Progenitor cell of endocrine pancreas (in vitro differentiated cells): ENCODE data around the gene ATP6V0D1. TPM values are rescaled to one million over a fixed set of nuclear protein-coding genes. Genes with fewer than 3 reads are reported as not detected.

Experiments used
- DNase-seq: peaks from one replicate; pipeline ENCODE4 v3.0.0; 2021; ENCODE audit warnings: low spot score; ENCODE audit not compliant: unreplicated experiment
- H3K27ac Mint-ChIP-seq: 2 replicates; pipeline ENCODE4 v1.8.0; 2021; ENCODE audit warnings: mild to moderate bottlenecking, moderate library complexity, mixed read lengths
- H3K27me3 Mint-ChIP-seq: 2 replicates; pipeline ENCODE4 v1.8.0; 2021; ENCODE audit warnings: mixed read lengths
- H3K36me3 Mint-ChIP-seq: 2 replicates; pipeline ENCODE4 v1.8.0; 2022; ENCODE audit warnings: mixed read lengths; ENCODE audit not compliant: insufficient read depth
- H3K4me1 Mint-ChIP-seq: 2 replicates; pipeline ENCODE4 v1.8.0; 2021; ENCODE audit warnings: low read depth, mixed read lengths
- H3K4me3 Mint-ChIP-seq: 2 replicates; pipeline ENCODE4 v1.8.0; 2021; ENCODE audit warnings: low read depth, mild to moderate bottlenecking, moderate library complexity, mixed read lengths
- H3K9me3 Mint-ChIP-seq: 2 replicates; pipeline ENCODE4 v1.8.0; 2021; ENCODE audit warnings: low read depth, mixed read lengths
- total RNA-seq: library from RNA; stranded (reverse); gene quantifications from 2 replicates; pipeline ENCODE4 v1.2.1, GENCODE V29; 2021
- TF ChIP-seq, protein P1 (sequence below): fragments of 200-600 bp; sonication (generic); IDR thresholded peaks from one replicate; pipeline ENCODE4 v1.5.0; 2021; ENCODE audit warnings: antibody characterized with exemption, mild to moderate bottlenecking; ENCODE audit not compliant: unreplicated experiment

The ATP6V0D1 gene
- total RNA-seq, 1 donor from 2014 or later: 65.3 TPM

DNA sequence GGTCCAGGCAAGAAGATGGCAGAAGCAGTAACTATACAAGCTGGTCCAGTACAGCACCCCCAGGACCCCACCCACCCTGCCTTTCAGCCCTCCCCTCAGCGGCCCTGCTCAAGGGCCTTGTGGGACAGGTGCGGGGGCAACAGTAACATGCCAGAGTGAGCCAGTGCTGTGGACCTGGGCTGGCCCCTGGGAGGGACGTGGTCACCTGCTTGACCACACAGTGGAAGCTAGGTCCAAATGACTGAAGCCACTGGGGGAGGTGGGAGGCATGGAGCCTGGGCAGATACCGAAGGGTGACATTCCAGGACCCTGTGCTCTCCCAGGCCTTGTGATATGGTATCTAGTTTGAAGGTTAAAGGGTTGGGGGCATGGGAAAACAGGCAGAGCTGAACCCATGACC lies 17.3 kb downstream of the ATP6V0D1 start:
- no peak overlapping the region for H3K27ac Mint-ChIP-seq
- no peaks in the 10 kb centered on the region for H3K36me3 Mint-ChIP-seq
- DNase-seq: no peak

DNA sequence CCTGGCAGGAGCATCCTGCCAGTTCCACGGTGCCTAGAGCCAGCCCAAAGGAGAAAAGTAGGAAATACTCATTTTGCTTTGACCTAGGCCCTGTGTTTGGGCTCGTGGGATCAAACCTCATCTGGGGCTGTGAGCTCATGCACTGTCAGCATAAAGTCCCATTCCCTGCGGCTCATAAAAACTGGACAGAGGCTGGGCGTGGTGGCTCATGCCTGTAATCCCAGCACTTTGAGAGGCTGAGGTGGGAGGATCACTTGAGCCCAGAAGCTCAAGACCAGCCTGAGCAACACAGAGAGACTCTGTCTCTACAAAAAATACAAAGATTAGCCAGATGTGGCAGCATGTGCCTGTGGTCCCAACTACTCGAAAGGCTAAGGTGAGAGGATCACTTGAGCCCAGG lies 17.9 kb downstream of the ATP6V0D1 start:
- no peak overlapping the region for H3K27ac Mint-ChIP-seq
- TF ChIP-seq, protein P1, sequence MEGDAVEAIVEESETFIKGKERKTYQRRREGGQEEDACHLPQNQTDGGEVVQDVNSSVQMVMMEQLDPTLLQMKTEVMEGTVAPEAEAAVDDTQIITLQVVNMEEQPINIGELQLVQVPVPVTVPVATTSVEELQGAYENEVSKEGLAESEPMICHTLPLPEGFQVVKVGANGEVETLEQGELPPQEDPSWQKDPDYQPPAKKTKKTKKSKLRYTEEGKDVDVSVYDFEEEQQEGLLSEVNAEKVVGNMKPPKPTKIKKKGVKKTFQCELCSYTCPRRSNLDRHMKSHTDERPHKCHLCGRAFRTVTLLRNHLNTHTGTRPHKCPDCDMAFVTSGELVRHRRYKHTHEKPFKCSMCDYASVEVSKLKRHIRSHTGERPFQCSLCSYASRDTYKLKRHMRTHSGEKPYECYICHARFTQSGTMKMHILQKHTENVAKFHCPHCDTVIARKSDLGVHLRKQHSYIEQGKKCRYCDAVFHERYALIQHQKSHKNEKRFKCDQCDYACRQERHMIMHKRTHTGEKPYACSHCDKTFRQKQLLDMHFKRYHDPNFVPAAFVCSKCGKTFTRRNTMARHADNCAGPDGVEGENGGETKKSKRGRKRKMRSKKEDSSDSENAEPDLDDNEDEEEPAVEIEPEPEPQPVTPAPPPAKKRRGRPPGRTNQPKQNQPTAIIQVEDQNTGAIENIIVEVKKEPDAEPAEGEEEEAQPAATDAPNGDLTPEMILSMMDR: no peak
- no peaks in the 10 kb centered on the region for H3K9me3 Mint-ChIP-seq
- H3K36me3 Mint-ChIP-seq: no peaks in the 10 kb centered on the region
- H3K27me3 Mint-ChIP-seq: no peaks in the 10 kb centered on the region
- H3K4me3 Mint-ChIP-seq: no peak overlapping the region
- no peak for DNase-seq
- peaks cover 3% of the 10 kb centered on the region for H3K4me1 Mint-ChIP-seq

More for the DNA sequence above, 17.3 kb downstream of the ATP6V0D1 start:
- Mint-ChIP-seq H3K4me3 (no peak overlapping the region), H3K27me3 (no peaks in the 10 kb centered on the region), H3K4me1 (peaks cover 3% of the 10 kb centered on the region), H3K9me3 (no peaks in the 10 kb centered on the region)
- TF ChIP-seq, protein P1: no peak

DNA sequence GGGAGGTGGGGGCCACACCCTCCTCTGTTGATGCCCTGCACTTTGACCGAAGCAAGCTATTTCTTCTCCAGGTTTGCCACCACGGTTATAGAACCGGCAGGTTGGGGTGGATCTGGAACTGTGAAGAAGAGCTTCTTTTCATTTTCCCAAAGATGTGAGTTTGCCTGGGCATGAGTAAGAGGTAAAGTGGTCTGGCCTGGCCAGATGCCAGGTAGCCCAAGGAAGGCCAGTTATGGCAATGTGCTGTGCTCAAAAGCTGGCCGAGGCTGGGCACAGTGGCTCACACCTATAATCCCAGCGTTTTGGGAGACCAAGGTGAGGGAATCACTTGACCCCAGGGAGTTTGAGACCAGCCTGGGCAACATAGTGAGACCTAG lies 18.7 kb downstream of the ATP6V0D1 start:
- no peak for DNase-seq
- no peak overlapping the region for H3K4me3 Mint-ChIP-seq
- H3K27ac Mint-ChIP-seq: no peak overlapping the region
- H3K9me3 Mint-ChIP-seq: no peaks in the 10 kb centered on the region
- no peaks in the 10 kb centered on the region for H3K27me3 Mint-ChIP-seq
- H3K36me3 Mint-ChIP-seq: no peaks in the 10 kb centered on the region
- TF ChIP-seq, protein P1: no peak
- H3K4me1 Mint-ChIP-seq: peaks cover 3% of the 10 kb centered on the region

DNA sequence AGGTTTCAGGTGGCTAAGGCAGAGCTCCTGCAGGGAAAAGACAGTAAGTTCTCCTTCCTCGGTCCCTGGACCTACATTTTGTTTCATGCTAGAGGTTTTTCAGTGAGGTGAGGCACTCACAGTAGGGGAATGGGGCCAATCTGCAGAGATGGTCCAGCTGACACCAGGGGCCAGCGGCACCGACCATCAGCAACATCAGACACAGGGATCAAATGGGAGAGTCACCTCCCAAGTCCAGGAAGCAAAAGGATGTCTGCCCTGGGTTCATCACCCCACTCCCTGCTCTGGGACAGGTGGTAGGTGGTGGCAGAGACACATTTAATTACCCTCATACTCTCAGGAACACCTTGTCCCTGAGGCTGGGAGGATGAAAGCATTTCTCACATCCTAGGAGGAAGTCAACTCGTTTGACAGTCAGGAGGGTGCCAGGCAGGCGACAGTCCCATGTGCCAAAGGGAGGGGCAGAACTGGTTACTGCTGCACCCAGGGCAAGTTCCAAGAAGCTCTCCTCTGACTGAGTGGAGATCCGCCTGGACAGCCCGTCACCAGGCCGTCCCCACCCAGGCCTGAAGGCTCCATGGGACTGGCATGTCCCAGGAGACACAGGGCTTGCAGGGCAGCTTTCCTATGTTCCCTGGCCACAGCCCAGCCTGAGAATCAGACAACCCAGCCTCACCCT lies 19.2 kb downstream of the ATP6V0D1 start:
- Mint-ChIP-seq H3K4me3 (no peak overlapping the region), H3K27ac (no peak overlapping the region), H3K36me3 (no peaks in the 10 kb centered on the region), H3K27me3 (no peaks in the 10 kb centered on the region), H3K9me3 (no peaks in the 10 kb centered on the region), H3K4me1 (peaks cover 3% of the 10 kb centered on the region)
- TF ChIP-seq, protein P1: no peak
- DNase-seq: no peak

DNA sequence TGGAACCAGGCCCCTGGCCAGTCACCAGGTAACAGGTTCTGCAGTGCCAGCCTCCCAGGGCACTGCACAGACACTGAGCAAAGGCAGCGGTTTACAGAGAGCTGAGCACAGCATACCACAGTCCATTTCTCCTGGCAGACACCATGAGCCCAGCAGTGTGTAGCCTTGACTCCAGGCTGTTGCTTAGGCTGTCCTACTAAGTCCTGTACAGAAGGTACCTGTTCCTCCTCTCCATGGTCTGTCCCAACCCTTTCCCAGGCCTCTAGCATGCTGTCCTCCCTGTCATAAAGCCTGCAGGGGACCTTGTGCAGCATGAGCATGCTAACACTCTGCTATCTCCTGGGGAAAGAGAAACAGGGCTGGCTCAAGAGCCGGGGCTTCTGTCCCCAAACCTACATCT lies 20.0 kb downstream of the ATP6V0D1 start:
- Mint-ChIP-seq H3K9me3 (no peaks in the 10 kb centered on the region), H3K27me3 (no peaks in the 10 kb centered on the region), H3K4me3 (no peak overlapping the region), H3K36me3 (no peaks in the 10 kb centered on the region), H3K27ac (no peak overlapping the region), H3K4me1 (peaks cover 3% of the 10 kb centered on the region)
- DNase-seq: no peak
- TF ChIP-seq, protein P1: no peak
